Measurements from ENCODE around the gene UBA52. TPM values are rescaled to one million over a fixed set of nuclear protein-coding genes. Genes with fewer than 3 reads are reported as not detected.
A peak's percentile ranks its signal among the peaks of the same experiment; 100 is the strongest.

Gene UBA52
- polyA plus RNA-seq, 1 of the 3 experiments (the other 2 are of a cell fraction), result 2,690 TPM

DNA sequence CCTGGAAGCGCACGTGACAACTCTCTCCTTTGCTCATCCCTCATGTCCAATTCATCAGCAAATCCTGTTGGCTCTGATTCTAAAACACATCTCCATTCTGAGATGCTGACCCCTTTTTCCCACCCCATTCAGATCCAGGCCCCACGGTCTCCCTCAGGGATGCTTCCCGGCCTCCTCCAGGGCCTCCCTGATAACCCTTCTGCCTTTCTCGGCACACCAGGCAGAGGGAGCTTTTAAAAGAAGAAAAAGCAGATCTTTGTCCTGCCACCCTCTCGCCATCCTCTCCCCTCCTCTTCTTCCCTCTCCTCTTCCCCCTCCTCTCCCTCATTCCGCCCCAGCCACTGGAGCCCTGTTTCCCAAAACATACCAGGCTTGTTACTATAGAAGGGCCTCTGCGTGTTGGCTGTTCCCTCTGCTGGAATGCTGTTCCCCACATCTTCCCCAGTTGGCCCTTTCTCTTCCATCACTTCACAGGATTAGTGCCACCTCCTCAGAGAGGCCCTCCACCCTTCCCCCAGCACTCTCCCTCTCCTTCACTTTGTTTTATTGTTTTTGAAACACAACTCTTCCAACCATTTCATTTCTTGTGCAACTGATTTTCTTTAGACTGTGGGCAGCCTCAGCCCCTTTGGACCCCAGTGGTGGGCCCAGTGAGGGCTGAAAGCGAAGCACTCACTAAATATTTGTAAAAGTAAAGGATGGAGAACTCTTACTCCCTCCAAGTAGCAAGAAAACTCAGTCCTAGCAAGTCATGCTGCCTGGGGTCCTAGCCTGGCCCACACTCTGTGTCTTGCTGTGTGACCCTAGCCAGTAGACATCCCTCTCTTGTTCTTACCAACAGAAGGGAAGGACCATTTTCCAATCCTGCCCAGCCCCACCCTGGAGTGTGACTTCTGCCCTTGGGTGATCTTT, 37.4 kb downstream of the UBA52 start:
- Histone ChIP-seq H3K9ac (no peak overlapping the region), H3F3A (replicated peaks; ENCODE audit: insufficient read depth) (peaks cover 19% of the 10 kb centered on the region), H3K4me1 (ENCODE audit: control insufficient read depth in 1 of 2, insufficient read depth in 2 of 2, low read depth in 1 of 2, low read length in 1 of 2) (peaks cover 15 to 19% of the 10 kb centered on the region in 2 experiments; a peak in 2 of 4 replicates), H3K4me2 (no peak overlapping the region), H3K27me3 (ENCODE audit: insufficient read depth) (peaks cover 70% of the 10 kb centered on the region), H2AFZ (ENCODE audit: low read depth) (no peak overlapping the region), H4K20me1 (ENCODE audit: insufficient read depth) (no peaks in the 10 kb centered on the region), H3K4me3 (ENCODE audit: low read depth in 2 of 2, low read length in 1 of 2) (no peak overlapping the region), H3K9me3 (no peaks in the 10 kb centered on the region), H3K27ac (ENCODE audit: low read depth in 2 of 2, low read length in 1 of 2) (no peak overlapping the region), H3K36me3 (replicated peaks in 1 of 2; ENCODE audit: control insufficient read depth in 1 of 2, insufficient read depth in 2 of 2, low read length in 1 of 2) (no peaks in the 10 kb centered on the region), H3K9me2 (no peaks in the 10 kb centered on the region), H3K79me2 (ENCODE audit: insufficient read depth) (no peaks in the 10 kb centered on the region)
- TF ChIP-seq RAD21 (IDR thresholded peaks at IDR 0.05; ENCODE audit: low read length) (no peak), TAF1 (IDR thresholded peaks at IDR 0.05; ENCODE audit: borderline replicate concordance, low read depth, low read length) (no peak), NRF1 (IDR thresholded peaks at IDR 0.05; ENCODE audit: low read depth, low read length) (no peak)
- TF ChIP-seq, protein P1, sequence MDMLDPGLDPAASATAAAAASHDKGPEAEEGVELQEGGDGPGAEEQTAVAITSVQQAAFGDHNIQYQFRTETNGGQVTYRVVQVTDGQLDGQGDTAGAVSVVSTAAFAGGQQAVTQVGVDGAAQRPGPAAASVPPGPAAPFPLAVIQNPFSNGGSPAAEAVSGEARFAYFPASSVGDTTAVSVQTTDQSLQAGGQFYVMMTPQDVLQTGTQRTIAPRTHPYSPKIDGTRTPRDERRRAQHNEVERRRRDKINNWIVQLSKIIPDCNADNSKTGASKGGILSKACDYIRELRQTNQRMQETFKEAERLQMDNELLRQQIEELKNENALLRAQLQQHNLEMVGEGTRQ (IDR thresholded peaks at IDR 0.05; ENCODE audit: borderline replicate concordance, low read depth, low read length), result no peak
- CTCF ChIA-PET, result interaction anchor here (0.9 to 1.5 kb wide), 3 partner anchors 15 to 238 kb away, joined by 3 to 7 read pairs (median 5); no protein-coding TSS in a partner anchor
- 79% methylated on average over 9 of the region's 9 CpGs for WGBS (ENCODE audit: low lambda C conversion rate)
- POLR2A ChIA-PET, result interaction anchor here (0.6 kb wide), 1 partner anchor 21 kb away, joined by 3 read pairs; no protein-coding TSS in a partner anchor
- peak; percentile 27 for DNase-seq

DNA sequence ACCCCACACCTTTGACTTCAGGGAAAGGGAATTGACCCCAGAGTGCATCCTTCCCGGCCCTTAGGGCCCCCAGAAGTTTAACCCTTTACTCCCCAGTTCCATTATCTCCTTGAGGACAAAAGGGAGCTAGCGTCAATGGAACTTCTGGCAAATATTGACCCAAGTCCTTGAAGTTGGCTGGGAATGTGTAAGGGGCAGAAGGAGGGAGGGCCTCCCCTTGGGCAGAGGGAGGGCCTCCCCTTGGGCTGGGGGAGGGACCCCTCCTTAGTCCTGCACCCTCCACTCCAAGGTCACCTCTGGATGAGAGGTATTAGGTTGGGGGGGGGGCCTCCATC, 38.0 kb downstream of the UBA52 start:
- Histone ChIP-seq H3K4me1 (ENCODE audit: control insufficient read depth in 1 of 2, insufficient read depth in 2 of 2, low read depth in 1 of 2, low read length in 1 of 2) (peaks cover 15 to 19% of the 10 kb centered on the region in 2 experiments; a peak in 2 of 4 replicates), H3K27me3 (ENCODE audit: insufficient read depth) (peaks cover 66% of the 10 kb centered on the region), H3K9ac (no peak overlapping the region), H4K20me1 (ENCODE audit: insufficient read depth) (no peaks in the 10 kb centered on the region), H3K27ac (ENCODE audit: low read depth in 2 of 2, low read length in 1 of 2) (no peak overlapping the region), H3K79me2 (ENCODE audit: insufficient read depth) (no peaks in the 10 kb centered on the region), H3F3A (replicated peaks; ENCODE audit: insufficient read depth) (peaks cover 19% of the 10 kb centered on the region), H3K4me3 (ENCODE audit: low read depth in 2 of 2, low read length in 1 of 2) (no peak overlapping the region), H3K9me3 (no peaks in the 10 kb centered on the region), H2AFZ (ENCODE audit: low read depth) (no peak overlapping the region), H3K4me2 (no peak overlapping the region), H3K9me2 (no peaks in the 10 kb centered on the region), H3K36me3 (replicated peaks in 1 of 2; ENCODE audit: control insufficient read depth in 1 of 2, insufficient read depth in 2 of 2, low read length in 1 of 2) (no peaks in the 10 kb centered on the region)
- CTCF ChIA-PET, result interaction anchor here (0.9 to 1.5 kb wide), 3 partner anchors 15 to 238 kb away, joined by 3 to 7 read pairs (median 5); no protein-coding TSS in a partner anchor
- DNase-seq, result peak; percentile 10
- POLR2A ChIA-PET, result no interaction called here
- 64% methylated on average over 2 of the region's 2 CpGs for WGBS (ENCODE audit: low lambda C conversion rate)
- no peak for TF ChIP-seq JUND (IDR thresholded peaks at IDR 0.05)
- TF ChIP-seq FOSL2 (IDR thresholded peaks at IDR 0.05; ENCODE audit: borderline replicate concordance, low read depth), result no peak
- no peak for TF ChIP-seq SIN3A (IDR thresholded peaks at IDR 0.05; ENCODE audit: borderline replicate concordance, low read depth, low read length)
- no peak for TF ChIP-seq NFIC (IDR thresholded peaks at IDR 0.05; ENCODE audit: borderline replicate concordance)
- no peak for TF ChIP-seq RXRA (IDR thresholded peaks at IDR 0.05; ENCODE audit: borderline replicate concordance, low read depth)
- TF ChIP-seq TAF1 (IDR thresholded peaks at IDR 0.05; ENCODE audit: borderline replicate concordance, low read depth, low read length), result no peak
- no peak for TF ChIP-seq RFX5 (IDR thresholded peaks at IDR 0.05; ENCODE audit: low read length)
- TF ChIP-seq, protein P2, sequence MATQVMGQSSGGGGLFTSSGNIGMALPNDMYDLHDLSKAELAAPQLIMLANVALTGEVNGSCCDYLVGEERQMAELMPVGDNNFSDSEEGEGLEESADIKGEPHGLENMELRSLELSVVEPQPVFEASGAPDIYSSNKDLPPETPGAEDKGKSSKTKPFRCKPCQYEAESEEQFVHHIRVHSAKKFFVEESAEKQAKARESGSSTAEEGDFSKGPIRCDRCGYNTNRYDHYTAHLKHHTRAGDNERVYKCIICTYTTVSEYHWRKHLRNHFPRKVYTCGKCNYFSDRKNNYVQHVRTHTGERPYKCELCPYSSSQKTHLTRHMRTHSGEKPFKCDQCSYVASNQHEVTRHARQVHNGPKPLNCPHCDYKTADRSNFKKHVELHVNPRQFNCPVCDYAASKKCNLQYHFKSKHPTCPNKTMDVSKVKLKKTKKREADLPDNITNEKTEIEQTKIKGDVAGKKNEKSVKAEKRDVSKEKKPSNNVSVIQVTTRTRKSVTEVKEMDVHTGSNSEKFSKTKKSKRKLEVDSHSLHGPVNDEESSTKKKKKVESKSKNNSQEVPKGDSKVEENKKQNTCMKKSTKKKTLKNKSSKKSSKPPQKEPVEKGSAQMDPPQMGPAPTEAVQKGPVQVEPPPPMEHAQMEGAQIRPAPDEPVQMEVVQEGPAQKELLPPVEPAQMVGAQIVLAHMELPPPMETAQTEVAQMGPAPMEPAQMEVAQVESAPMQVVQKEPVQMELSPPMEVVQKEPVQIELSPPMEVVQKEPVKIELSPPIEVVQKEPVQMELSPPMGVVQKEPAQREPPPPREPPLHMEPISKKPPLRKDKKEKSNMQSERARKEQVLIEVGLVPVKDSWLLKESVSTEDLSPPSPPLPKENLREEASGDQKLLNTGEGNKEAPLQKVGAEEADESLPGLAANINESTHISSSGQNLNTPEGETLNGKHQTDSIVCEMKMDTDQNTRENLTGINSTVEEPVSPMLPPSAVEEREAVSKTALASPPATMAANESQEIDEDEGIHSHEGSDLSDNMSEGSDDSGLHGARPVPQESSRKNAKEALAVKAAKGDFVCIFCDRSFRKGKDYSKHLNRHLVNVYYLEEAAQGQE (IDR thresholded peaks at IDR 0.05; ENCODE audit: low read depth, low read length), result no peak
- TF ChIP-seq MXI1 (IDR thresholded peaks at IDR 0.05; ENCODE audit: low read depth, low read length), result no peak
- no peak for TF ChIP-seq RAD21 (IDR thresholded peaks at IDR 0.05; ENCODE audit: low read length)
- TF ChIP-seq FOXM1 (IDR thresholded peaks at IDR 0.05; ENCODE audit: low read depth), result no peak
- TF ChIP-seq, protein P3, sequence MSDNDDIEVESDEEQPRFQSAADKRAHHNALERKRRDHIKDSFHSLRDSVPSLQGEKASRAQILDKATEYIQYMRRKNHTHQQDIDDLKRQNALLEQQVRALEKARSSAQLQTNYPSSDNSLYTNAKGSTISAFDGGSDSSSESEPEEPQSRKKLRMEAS (IDR thresholded peaks at IDR 0.05; ENCODE audit: low read depth), result no peak
- TF ChIP-seq YY1 (IDR thresholded peaks at IDR 0.05; ENCODE audit: low read depth), result no peak
- TF ChIP-seq, protein P4, sequence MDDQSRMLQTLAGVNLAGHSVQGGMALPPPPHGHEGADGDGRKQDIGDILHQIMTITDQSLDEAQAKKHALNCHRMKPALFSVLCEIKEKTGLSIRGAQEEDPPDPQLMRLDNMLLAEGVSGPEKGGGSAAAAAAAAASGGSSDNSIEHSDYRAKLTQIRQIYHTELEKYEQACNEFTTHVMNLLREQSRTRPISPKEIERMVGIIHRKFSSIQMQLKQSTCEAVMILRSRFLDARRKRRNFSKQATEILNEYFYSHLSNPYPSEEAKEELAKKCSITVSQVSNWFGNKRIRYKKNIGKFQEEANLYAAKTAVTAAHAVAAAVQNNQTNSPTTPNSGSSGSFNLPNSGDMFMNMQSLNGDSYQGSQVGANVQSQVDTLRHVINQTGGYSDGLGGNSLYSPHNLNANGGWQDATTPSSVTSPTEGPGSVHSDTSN (IDR thresholded peaks at IDR 0.05), result no peak
- no peak for TF ChIP-seq TEAD4 (IDR thresholded peaks at IDR 0.05; ENCODE audit: borderline replicate concordance, insufficient read depth)
- TF ChIP-seq ELF1 (IDR thresholded peaks at IDR 0.05), result no peak
- no peak for TF ChIP-seq EZH2phosphoT487 (IDR thresholded peaks at IDR 0.05; ENCODE audit: borderline replicate concordance, low read depth)
